Fibroblast of lung (primary cell): ENCODE measurements around the gene GBA3.

ENCODE experiments used
- CTCF ChIP-seq, 2 donors: IDR thresholded peaks in 1 of 2; conservative IDR thresholded peaks in 1 of 2; 1 replicate in 1 of 2; 2 replicates in 1 of 2; pipeline ENCODE4 v1.5.1; 2011 to 2012; ENCODE audit warnings: low read length in 2 of 2, control low read depth in 1 of 2, inconsistent platforms in 1 of 2, low read depth in 1 of 2, mild to moderate bottlenecking in 1 of 2
- EZH2 ChIP-seq: IDR thresholded peaks from 2 replicates; pipeline ENCODE4 v1.5.1; 2012; ENCODE audit warnings: low read length, control low read depth, mild to moderate bottlenecking; ENCODE audit errors: missing control alignments

DNA sequence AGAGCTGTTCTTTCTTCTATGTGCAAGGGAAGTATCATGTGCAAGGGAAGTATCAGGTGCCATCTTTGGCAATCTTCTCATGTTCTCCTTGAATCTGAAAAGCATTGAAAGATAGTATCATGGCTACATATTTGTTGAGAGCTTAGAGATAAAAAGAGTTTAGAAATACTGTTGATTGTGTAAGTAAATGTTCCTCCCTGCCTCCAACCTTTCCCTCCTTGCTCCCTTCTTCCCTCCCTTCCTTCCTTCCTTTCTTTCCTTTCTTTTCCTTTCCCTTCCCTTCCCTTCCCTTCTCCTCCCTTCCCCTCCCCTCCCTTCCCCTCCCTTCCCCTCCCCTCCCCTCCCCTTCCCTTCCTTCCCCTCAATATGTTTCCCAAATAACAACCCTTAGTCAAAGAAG, 108.7 kb downstream of the GBA3 start:
- TF ChIP-seq CTCF (conservative IDR thresholded peaks at IDR 0.05 in 1 of 2, IDR thresholded peaks at IDR 0.05 in 1 of 2; ENCODE audit: low read depth in 1 of 2, low read length in 2 of 2) (no peak), EZH2 (no peak)
